ENCODE results near the gene PTPN4.

Gene PTPN4, protein sequence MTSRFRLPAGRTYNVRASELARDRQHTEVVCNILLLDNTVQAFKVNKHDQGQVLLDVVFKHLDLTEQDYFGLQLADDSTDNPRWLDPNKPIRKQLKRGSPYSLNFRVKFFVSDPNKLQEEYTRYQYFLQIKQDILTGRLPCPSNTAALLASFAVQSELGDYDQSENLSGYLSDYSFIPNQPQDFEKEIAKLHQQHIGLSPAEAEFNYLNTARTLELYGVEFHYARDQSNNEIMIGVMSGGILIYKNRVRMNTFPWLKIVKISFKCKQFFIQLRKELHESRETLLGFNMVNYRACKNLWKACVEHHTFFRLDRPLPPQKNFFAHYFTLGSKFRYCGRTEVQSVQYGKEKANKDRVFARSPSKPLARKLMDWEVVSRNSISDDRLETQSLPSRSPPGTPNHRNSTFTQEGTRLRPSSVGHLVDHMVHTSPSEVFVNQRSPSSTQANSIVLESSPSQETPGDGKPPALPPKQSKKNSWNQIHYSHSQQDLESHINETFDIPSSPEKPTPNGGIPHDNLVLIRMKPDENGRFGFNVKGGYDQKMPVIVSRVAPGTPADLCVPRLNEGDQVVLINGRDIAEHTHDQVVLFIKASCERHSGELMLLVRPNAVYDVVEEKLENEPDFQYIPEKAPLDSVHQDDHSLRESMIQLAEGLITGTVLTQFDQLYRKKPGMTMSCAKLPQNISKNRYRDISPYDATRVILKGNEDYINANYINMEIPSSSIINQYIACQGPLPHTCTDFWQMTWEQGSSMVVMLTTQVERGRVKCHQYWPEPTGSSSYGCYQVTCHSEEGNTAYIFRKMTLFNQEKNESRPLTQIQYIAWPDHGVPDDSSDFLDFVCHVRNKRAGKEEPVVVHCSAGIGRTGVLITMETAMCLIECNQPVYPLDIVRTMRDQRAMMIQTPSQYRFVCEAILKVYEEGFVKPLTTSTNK

DNA sequence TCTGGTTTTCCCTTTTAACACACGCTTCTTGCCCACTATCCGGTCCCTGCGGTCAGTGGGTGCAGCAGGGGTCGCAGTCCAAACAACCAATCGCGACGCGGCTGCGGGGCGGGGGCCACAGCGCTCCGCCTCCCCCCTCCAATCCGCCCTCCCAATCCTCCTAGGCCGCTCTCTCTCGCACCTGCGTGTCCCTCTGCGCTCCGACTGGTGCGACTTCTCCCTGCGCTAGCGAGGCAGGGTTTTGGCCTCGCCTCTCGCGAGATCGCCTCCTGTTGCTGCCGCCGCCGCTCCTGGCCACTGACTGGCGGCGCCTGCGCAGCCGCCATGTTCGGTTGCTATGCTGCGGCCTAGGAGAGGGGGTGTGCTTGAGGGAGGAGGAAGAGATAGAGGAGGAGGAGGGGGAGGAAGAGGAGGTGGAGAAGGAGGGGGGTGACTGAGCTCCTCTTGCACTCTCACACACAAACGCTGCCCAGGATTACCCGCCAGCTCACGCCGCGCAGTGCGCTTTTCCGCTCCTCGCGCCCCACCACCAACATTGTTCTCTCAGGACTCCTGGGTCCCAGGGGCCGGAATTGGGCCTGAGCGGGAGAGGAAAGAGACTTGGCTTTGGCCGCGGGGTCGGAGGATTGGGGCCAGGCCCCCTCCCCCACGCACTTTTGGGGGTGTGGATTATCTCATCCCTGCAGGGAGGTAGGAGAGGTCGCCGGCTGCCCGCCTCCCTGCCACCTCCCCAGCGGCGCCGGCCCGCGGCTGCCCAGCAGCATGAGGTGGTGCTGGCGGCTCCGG lies at the start of gene PTPN4:
Gene PTPN4, plus strand, starts transcription at position 472 of the 786 bp plus-strand sequence. CDS start 49,932 bp downstream, outside the sequence.
- peak within 1 kb of the TSS; percentile 87 for H3K27ac ChIP-seq

DNA sequence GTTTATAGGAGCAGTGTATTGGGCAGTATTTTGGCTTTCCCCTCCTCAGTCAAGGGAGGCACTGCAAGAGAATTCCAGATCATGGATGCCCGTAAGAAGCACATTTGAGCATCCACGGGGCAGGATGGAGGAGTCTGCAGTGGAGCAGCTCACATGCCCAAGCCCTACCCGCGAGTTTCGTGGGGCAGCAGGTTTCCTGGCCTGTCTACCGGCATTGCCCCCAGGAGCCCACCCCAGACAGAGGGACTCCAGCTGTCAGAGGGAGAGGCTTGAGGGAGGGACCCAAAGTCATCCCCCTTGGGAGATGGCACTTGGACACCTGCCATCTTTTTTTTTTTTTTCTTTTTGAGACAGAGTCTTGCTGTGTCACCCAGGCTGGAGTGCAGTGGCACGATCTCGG lies 49.4 kb upstream of the PTPN4 start:
- no peak overlapping the region for H3K27ac ChIP-seq
- no peak for DNase-seq (ENCODE audit: low read depth, low spot score)

More for the DNA sequence above, at the start of gene PTPN4:
- peak; percentile 98 for DNase-seq (ENCODE audit: low read depth, low spot score)

DNA sequence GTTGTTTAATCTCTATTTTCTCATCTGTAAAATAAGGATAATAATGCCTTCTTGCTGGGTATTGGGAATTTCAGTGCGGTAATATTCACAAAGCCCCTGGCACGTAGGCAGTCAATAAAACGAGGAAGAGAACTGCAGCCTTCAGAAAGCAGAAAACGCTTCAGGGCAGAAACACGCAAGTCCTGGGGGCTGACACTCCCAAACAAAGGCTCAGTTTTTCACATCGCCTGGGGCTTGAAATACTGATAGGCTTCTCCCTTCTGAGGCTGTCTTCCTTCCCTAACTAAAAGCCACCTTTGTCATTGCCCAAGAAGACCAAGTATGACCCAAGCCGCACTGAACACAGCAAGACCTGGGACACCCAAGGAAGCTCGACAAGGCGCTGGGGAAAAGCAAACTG lies 48.4 kb upstream of the PTPN4 start:
- DNase-seq (ENCODE audit: low read depth, low spot score), result no peak
- no peak overlapping the region for H3K27ac ChIP-seq

DNA sequence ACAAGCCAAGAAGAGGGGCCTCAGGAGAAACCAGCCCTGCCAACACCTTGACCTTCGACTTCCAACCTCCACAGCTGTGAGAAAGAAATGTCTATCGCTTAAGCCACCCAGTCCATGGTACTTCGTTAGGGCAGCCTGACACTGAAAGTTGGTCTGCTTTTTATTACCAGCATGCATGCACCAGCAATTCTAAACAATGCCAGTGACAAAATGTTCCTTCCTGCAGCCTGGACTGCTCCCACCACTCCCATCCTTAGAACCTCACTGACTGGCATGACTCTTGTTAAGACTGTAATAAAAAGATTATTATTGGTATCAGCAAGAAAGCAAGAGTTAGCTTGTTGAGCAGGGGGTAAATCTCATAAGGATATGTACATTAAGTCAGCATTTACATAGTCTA lies 47.2 kb upstream of the PTPN4 start:
- H3K27ac ChIP-seq, result no peak overlapping the region
- DNase-seq (ENCODE audit: low read depth, low spot score), result no peak

DNA sequence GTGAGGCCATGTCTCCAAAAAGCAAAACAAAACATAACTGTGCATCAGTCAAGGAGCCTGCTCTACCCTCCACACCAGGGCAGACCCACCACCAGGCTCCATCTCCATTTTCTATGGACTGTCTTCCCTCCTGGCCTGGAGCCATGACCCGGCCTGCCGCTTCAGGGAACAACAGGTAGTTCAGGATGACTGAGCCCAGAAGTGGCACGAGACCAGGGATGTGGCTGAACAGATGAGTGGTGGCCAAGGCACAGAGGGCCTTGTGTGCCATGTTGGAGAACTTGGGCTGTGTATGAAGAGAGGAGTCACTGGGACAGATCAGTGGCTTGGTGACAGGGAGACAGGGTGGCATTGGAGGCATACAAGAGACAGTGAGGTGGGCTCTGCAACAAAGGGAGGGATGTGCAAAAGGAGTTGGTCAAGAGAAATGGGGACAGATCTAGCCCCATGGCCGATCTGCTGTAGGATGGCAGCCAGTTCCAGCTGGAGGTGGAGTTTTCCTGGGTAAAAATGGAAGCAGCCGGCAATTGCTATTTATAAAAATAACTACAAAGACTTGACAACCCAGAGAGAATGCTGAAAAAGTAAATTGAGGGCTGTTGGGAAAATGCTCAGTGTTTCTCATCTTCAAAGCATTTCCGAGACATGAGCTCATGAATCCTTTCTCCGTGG lies 45.8 kb upstream of the PTPN4 start:
- DNase-seq (ENCODE audit: low read depth, low spot score), result no peak
- H3K27ac ChIP-seq, result no peak overlapping the region

DNA sequence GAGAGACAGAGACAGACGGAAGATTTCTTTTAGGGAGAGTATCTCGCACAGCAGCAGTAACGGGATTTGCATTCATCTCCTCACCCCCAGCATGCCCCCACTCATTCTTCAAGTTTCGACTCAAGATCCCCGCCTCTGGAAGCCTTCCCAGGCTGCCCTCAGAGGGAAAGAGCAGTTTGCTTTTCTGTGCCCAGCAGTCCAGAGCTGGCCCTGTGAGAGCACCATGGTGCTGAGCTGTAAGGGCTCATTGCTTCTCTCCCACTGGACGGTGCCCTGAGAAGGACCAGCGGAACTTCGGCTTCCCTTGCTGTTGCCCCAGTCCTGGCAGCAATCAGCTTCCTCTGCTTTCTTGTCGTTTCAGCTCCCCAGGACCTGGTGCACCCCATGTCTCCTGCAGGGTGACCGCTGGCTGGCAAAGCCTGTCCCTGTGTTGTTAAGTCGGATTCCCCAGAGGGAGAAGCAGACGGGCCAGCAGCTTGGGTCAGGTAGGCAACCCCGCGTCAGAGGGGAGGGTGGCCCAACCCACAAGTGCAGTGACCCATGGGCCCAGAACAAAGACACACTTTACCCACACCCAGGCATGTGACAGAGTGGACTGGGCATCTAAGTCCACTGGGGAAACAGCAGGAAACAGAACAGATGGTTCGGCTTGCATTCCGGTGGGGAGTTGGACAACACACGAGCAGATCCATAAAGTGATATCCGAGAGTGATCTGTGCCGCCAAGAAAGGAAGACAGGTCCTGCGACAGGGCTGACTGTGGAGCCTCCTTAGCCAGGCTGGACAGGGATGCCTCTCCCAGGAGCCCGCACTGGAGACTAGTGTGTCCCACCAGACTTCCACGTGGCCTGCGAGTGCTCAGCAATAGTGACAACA lies 44.1 kb upstream of the PTPN4 start:
- no peak overlapping the region for H3K27ac ChIP-seq
- no peak for DNase-seq (ENCODE audit: low read depth, low spot score)

DNA sequence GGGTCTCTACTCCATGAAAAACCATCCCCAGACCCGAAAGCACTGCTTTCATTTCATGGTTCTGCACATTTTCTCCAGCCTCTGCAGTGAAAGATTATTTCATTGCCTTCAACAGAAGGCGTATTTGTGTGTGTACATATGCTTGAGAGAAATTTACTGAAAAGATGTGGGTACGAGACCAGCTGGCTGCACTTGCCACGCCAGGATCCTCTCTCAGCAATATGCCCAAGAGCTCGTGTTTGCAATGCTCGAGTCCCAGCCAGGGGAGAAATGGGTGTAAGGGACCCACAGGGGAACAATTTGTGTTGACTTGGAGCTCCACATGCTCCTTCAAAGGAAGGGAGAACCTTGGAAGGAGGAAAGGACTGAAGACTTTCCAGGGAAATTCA lies 43.4 kb upstream of the PTPN4 start:
- no peak overlapping the region for H3K27ac ChIP-seq
- no peak for DNase-seq (ENCODE audit: low read depth, low spot score)

DNA sequence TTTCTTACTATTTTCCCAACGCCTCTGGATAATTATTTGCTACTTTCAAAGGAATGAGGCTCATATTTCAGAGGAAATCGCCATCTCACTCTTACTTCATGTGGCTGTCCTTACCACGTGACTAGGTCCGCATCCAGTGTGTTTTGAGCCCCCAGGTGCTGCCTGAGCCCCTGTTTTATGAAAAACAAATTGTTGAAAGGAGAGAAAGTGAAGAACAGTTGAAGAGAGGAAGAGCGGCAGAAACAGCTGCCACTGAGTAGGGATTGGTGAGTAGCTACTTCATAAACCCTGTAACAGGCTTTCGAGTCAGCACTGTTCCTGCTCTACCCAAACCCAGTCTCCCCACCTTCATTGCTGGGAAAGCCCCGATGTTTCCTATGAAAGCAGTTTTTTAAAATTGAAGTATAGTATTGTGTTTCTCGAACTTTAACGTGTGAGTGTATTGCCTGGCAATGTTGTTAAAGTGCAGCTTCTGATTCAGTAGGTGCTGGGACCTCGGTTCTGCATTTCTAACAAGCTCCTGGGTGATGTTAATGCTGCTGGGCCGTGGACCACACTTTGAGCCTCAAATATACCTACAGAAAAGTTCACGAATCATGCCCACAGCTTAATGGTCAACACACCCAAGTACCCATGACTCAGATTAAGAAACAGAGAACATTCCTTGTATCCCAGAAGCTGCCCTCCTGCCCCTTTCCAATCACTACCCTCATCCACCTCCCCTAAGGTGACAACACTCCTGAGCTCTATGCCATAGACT lies 41.0 kb upstream of the PTPN4 start:
- DNase-seq (ENCODE audit: low read depth, low spot score), result no peak
- no peak overlapping the region for H3K27ac ChIP-seq

DNA sequence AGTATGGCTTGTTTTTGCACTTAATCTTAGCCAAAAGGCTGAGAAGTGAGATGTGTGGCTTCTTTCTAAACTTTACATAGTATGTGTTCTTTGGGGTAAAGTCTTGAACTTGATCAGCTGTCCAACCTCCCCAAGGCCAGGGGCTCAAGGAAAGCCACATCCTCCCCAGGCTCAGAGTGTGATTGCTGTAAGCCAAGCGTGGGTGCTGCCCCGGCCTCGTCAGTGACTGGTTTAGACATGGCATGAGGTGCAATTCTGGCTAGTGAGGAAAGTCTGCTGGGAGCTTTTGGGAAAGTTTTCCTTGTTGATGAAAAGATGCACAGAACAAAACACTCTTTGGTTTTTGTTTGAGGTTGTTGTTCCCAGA lies 40.5 kb upstream of the PTPN4 start:
- H3K27ac ChIP-seq, result no peak overlapping the region
- no peak for DNase-seq (ENCODE audit: low read depth, low spot score)

DNA sequence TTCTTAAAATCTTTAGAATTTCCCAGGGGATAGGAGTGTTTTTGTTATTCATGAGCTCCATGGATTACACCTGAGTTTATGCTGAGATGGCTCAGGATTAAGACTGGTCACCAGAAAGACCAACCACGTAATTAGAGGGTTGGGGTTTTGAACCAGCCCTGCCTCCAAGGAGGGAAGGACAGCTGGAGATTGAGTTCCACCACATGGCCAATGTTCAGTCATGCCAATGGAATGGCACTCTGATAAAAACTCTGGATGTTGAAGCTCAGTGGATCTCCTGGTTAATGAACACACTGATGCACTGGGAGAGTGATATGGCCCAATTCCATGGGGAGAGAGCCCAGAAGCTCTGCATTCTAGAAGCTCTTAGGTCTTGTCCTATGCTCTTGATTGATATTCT lies 38.7 kb upstream of the PTPN4 start:
- no peak for DNase-seq (ENCODE audit: low read depth, low spot score)

DNA sequence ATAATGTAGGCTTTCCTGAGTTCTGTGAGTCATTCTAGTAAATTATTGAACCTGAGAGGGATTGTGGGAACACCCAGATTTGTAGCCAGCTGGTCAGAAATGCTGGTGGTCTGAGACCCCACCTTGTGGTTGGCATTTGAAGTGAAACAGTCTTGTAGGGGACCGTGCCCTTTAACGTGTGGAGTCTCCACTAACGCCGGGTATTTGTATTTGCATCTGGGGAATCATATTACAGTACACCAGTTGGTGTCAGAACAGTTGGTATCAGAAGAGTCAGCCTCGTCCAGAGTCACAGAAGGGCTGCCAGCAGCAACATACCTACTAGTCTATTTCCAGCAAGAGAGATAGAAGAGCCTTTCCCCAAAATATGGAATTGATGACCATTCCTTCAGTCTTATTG lies 38.3 kb upstream of the PTPN4 start:
- DNase-seq (ENCODE audit: low read depth, low spot score), result no peak

More for the DNA sequence above, 38.7 kb upstream of the PTPN4 start:
- H3K27ac ChIP-seq, result no peak overlapping the region

DNA sequence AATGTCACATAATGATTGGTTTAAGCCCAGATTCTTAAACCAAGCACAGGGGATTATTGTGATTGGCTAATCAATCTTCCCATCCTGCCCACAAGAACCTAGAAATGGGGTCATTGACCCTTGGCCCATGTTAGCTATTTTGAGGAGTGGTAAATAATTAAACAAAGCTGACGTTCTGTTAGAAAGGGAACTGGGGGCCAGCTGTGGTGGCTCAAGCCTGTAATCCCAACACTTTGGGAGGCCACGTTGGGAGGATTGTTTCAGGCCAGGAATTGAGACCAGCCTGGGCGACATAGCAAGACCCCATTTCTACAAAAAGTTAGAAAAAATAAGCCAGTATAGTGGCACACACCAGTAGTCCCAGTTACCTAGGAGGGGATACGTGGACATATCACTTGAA lies 37.8 kb upstream of the PTPN4 start:
- no peak for DNase-seq (ENCODE audit: low read depth, low spot score)
- H3K27ac ChIP-seq, result no peak overlapping the region

More for the DNA sequence above, 38.3 kb upstream of the PTPN4 start:
- no peak overlapping the region for H3K27ac ChIP-seq

DNA sequence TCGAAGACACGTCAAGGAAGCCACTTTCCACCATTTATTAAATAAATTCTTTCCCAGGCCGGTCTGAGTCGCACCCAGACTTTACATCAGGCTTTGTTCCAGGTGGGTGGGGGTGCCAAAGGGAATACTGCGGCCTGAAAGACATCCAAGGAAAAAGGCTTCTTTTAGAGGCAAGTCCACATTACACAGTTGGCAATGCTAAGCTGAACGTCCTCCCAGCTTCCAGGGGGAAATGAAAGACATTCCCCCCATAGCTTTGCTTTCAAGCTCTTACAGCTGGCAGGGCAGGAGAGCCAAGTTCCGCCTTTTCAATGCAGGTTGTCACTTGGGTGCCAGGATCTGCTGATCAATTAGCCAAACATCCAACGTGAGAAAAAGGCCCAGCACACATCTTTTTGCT lies 36.5 kb upstream of the PTPN4 start:
- no peak for DNase-seq (ENCODE audit: low read depth, low spot score)
- no peak overlapping the region for H3K27ac ChIP-seq

DNA sequence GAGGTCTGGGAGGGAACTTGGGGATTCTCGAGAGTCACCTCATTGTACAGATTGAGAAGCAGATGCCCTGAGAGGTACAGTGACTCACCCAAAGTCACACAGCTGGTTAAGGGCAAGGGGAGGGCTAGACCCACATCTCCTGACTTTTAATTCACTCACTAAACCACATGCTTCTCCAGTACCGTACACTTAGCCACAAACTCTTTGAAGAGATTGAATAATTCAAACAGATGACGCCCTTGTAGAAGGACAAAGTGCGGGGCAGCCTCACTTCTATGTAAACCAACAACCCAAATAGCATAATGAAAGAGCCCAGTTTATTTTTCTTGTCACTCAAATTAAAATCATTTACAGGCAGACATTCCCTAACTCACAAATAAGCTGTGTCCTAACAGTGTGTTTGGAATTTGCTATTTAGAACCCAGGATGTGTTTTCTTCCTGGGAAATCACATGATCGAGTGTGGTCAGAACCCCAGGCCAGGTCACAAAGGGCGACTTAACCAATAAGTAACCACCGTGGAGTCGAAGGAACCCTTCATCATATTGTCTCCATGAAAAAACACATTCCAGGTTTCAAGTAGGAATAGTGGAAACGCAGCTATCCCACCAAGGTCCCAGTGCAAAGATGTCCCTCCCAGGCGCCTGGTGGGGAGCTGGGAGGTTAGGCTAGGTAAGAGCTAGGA lies 35.8 kb upstream of the PTPN4 start:
- no peak for DNase-seq (ENCODE audit: low read depth, low spot score)
- no peak overlapping the region for H3K27ac ChIP-seq

DNA sequence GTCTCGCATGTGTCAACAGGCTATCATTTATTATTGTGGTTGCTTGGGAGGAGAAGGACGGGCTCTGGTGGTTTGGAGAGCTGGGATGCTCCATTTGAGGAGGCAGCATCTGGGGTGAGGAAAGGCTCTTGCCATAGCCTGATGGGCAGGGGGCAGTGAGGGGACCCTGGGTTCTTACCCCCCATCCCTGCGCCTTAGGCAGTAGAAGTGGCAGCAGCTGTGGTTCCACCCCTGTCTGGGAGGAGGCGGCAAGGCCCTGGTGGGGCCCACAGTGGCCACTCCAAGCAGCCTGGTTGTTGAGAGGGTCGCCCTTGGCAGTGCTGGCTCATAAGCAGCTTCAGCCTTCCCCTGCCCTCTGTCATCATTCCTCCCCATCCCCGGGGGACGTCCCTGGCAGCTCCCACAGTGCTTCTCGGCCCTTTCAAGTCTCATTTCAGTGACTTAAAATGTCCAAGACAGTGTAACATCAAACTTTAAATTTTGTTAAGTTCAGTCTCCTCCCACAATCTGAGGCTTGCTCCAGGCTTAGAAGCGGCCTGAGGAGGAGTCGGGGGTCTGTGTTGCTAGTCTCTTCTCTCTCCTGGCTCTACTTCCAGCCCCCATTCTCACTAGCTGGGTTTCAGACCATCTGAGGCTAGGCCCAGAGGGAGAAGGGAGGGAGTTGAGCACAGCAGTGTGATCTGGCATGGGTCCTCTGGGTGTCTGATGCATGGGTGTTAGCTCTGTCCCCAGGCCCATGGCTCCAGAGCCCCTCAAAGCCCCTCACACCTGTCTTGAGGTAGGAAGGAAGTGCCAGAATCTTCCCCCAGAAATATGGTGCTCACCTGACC lies 34.9 kb upstream of the PTPN4 start:
- H3K27ac ChIP-seq, result no peak overlapping the region
- no peak for DNase-seq (ENCODE audit: low read depth, low spot score)

DNA sequence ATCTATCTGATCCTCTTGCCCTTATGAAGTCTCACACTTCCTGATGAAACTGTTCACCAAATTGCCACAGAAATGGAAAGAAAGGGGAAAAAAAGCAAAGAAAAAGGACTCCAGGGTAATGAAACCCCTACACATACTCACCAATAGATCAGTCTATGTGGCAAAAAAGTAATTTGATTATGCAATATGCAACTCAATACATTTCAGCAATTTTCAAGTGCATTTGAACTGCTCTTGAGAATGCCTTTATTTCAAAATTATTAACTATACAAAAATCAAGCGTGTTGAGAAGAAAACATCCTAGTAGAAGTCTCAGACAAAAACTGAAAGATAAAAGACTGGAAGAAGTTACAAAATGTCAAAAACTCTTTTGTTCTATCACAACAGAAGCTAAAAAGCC lies 32.2 kb upstream of the PTPN4 start:
- no peak for DNase-seq (ENCODE audit: low read depth, low spot score)
- H3K27ac ChIP-seq, result no peak overlapping the region

DNA sequence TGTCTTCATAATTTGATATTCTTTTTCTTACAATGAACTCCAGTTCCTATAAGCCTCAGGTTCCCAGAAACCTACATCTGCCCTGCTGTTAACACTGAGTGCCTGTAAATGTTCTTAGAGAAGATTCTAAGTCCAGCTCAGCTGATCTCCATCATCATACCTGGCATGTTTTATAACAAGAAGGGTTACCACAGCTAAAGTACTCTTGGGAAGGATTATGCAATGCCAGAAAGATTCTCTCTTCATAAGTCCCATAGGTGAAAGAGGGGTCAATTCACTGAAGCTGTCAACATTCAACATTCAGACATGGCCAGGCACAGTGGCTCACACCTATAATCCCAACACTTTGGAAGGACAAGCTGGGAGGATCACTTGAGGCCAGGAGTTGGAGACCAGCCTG lies 31.3 kb upstream of the PTPN4 start:
- DNase-seq (ENCODE audit: low read depth, low spot score), result no peak
- no peak overlapping the region for H3K27ac ChIP-seq
